Germinal center (tissue), 1 donor: ENCODE results near the gene TTC31.

Source experiments
- DNase-seq: peaks from one replicate; pipeline ENCODE4 v3.0.0; 2012; ENCODE audit warnings: mixed read lengths, low spot score

The TTC31 gene

GRCh38 chr2:74505448-74506246, 22.8 kb downstream of the TTC31 start:
- no peak for DNase-seq

GRCh38 chr2:74507145-74507925, 24.5 kb downstream of the TTC31 start, which contains the start of gene PCGF1:
Gene PCGF1, minus strand, starts transcription at chr2:74507695. Its CDS starts 27 bp downstream, at chr2:74507668.
- DNase-seq = peak; percentile 96

GRCh38 chr2:74507926-74508520, 25.1 kb downstream of the TTC31 start:
- DNase-seq = no peak

- no peak for DNase-seq
Measured at GRCh38 chr2:74510272-74510671, 27.4 kb downstream of the TTC31 start.

- DNase-seq = no peak
Measured at GRCh38 chr2:74511104-74511989, 28.5 kb downstream of the TTC31 start.

- no peak for DNase-seq
Measured at GRCh38 chr2:74512744-74513604, 30.1 kb downstream of the TTC31 start.

GRCh38 chr2:74513605-74514367, 30.9 kb downstream of the TTC31 start:
- DNase-seq = no peak

- no peak for DNase-seq
Measured at GRCh38 chr2:74514368-74515270, 31.7 kb downstream of the TTC31 start, which contains the start of gene TLX2. Gene TLX2, plus strand, starts transcription at chr2:74514450. Its CDS starts 357 bp downstream, at chr2:74514807.

- DNase-seq = no peak
Measured at GRCh38 chr2:74515271-74515980, 32.5 kb downstream of the TTC31 start.

GRCh38 chr2:74515981-74516633, 33.2 kb downstream of the TTC31 start:
- peak; percentile 98 for DNase-seq

GRCh38 chr2:74516650-74517049, 33.8 kb downstream of the TTC31 start:
- no peak for DNase-seq

GRCh38 chr2:74522516-74522915, 39.6 kb downstream of the TTC31 start:
- no peak for DNase-seq

- DNase-seq = no peak
Measured at GRCh38 chr2:74524005-74524404, 41.1 kb downstream of the TTC31 start.

- DNase-seq = no peak
Measured at GRCh38 chr2:74524955-74525716, 42.3 kb downstream of the TTC31 start.

GRCh38 chr2:74525717-74526648, 43.1 kb downstream of the TTC31 start, which contains the start of gene DQX1:
Gene DQX1, minus strand, starts transcription at chr2:74526231. Its CDS starts 502 bp downstream, at chr2:74525729.
- peak; percentile 85 for DNase-seq
